ENCODE data around the gene ZFAND3.

GRCh38 chr6:38056361-38056760, 236.8 kb downstream of the ZFAND3 start:
- no peak for TF ChIP-seq CTCF (IDR thresholded peaks at IDR 0.05)
- no peak for TF ChIP-seq EZH2 (IDR thresholded peaks at IDR 0.05; ENCODE audit: borderline replicate concordance, insufficient read depth, low read depth, low read length, poor library complexity, severe bottlenecking)
